A673 (cell line): ENCODE measurements around the gene SBF2.

Source experiments
- EZH2 ChIP-seq: fragments of 200-600 bp; sonication (generic); IDR thresholded peaks from 2 replicates; pipeline ENCODE4 v1.6.1; 2017; ENCODE audit warnings: borderline replicate concordance, low read depth, mild to moderate bottlenecking, mixed read lengths, antibody characterized with exemption, low read length; ENCODE audit not compliant: poor library complexity, severe bottlenecking
- TF ChIP-seq, protein P1 (sequence below): fragments of 300-800, 200-600 bp; sonication (generic); conservative IDR thresholded peaks from 2 replicates; pipeline ENCODE4 v1.5.1; 2017; ENCODE audit warnings: low read depth, mild to moderate bottlenecking, antibody characterized with exemption, low read length, moderate library complexity, mixed read lengths

DNA sequence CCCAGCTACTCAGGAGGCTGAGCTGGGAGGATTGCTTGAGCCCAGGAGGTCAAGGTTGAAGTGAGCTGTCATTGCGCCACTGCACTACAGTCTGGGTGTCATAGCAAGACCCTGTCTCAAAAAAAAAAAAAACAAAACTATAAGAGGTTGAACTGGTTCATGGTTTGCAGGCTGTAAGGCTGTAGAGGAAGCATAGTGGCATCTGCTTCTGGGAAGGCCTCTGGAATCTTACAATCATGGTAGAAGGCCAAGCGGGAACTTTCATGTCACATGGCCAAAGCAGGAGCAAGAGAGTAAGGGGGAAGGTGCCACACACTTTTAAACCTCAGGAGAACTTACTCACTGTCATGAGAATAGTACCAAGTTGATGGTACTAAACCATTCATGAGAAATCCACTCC, 520.5 kb downstream of the SBF2 start:
- TF ChIP-seq, protein P1, sequence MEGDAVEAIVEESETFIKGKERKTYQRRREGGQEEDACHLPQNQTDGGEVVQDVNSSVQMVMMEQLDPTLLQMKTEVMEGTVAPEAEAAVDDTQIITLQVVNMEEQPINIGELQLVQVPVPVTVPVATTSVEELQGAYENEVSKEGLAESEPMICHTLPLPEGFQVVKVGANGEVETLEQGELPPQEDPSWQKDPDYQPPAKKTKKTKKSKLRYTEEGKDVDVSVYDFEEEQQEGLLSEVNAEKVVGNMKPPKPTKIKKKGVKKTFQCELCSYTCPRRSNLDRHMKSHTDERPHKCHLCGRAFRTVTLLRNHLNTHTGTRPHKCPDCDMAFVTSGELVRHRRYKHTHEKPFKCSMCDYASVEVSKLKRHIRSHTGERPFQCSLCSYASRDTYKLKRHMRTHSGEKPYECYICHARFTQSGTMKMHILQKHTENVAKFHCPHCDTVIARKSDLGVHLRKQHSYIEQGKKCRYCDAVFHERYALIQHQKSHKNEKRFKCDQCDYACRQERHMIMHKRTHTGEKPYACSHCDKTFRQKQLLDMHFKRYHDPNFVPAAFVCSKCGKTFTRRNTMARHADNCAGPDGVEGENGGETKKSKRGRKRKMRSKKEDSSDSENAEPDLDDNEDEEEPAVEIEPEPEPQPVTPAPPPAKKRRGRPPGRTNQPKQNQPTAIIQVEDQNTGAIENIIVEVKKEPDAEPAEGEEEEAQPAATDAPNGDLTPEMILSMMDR: no peak
- no peak for TF ChIP-seq EZH2
